PC-9 (cell line): Measurements from ENCODE around the gene NSUN6.

Experiments
- CTCF ChIP-seq: fragments of 200-600 bp; sonication (generic); conservative IDR thresholded peaks from 2 replicates; pipeline ENCODE4 v1.6.1; 2017; ENCODE audit warnings: mixed run types, antibody characterized with exemption, mild to moderate bottlenecking, moderate library complexity
- EZH2 ChIP-seq: fragments of 200-600 bp; sonication (generic); IDR thresholded peaks from 2 replicates; pipeline ENCODE4 v1.8.0; 2017; ENCODE audit warnings: antibody characterized with exemption, low read depth

- no peak for TF ChIP-seq CTCF
- TF ChIP-seq EZH2, result no peak
Measured at GRCh38 chr10:18508587-18508986, 142.8 kb downstream of the NSUN6 start.
